Left hindlimb (tissue), 1 donor: Measurements from ENCODE around the gene LRP8.

Experiments used
- DNase-seq: peaks from one replicate; pipeline ENCODE4 v3.0.0-alpha.2; 2018

LRP8 gene

GRCh38 chr1:53328009-53328461 lies at the start of gene LRP8:
LRP8 (minus strand) TSS chr1:53328070; CDS start chr1:53327912, 158 bp downstream.
- peak; percentile 82 for DNase-seq

- DNase-seq: no peak
These were observed 49.6 kb upstream of the LRP8 start for GRCh38 chr1:53377438-53377841.

GRCh38 chr1:53376742-53377437 lies 49.0 kb upstream of the LRP8 start:
- DNase-seq: no peak

GRCh38 chr1:53376041-53376461 lies 48.2 kb upstream of the LRP8 start:
- DNase-seq: no peak

GRCh38 chr1:53375440-53375839 lies 47.6 kb upstream of the LRP8 start:
- DNase-seq: no peak

GRCh38 chr1:53373246-53373645 lies 45.4 kb upstream of the LRP8 start:
- DNase-seq: no peak

GRCh38 chr1:53372501-53372951 lies 44.7 kb upstream of the LRP8 start:
- no peak for DNase-seq

- no peak for DNase-seq
These were observed 44.0 kb upstream of the LRP8 start for GRCh38 chr1:53371851-53372250.

GRCh38 chr1:53371121-53371666 lies 43.3 kb upstream of the LRP8 start:
- DNase-seq: no peak

GRCh38 chr1:53370369-53370961 lies 42.6 kb upstream of the LRP8 start:
- DNase-seq: no peak

- no peak for DNase-seq
These were observed 41.9 kb upstream of the LRP8 start for GRCh38 chr1:53369761-53370160.

GRCh38 chr1:53369034-53369750 lies 41.3 kb upstream of the LRP8 start:
- DNase-seq: no peak

GRCh38 chr1:53368314-53369033 lies 40.6 kb upstream of the LRP8 start:
- no peak for DNase-seq

GRCh38 chr1:53367503-53368313 lies 39.8 kb upstream of the LRP8 start:
- no peak for DNase-seq

GRCh38 chr1:53366901-53367502 lies 39.1 kb upstream of the LRP8 start:
- no peak for DNase-seq

- no peak for DNase-seq
These were observed 37.7 kb upstream of the LRP8 start for GRCh38 chr1:53365437-53366063.

- no peak for DNase-seq
These were observed 35.2 kb upstream of the LRP8 start for GRCh38 chr1:53362851-53363642.

GRCh38 chr1:53362270-53362669 lies 34.4 kb upstream of the LRP8 start:
- no peak for DNase-seq

- no peak for DNase-seq
These were observed 33.7 kb upstream of the LRP8 start for GRCh38 chr1:53361541-53361961.

- DNase-seq: no peak
These were observed 32.0 kb upstream of the LRP8 start for GRCh38 chr1:53359934-53360276.
